OCI-LY1 (cell line): ENCODE measurements around the gene TRIM67.

ENCODE experiments used
- EZH2 ChIP-seq: fragments of 200-600 bp; sonication (generic), shearing (Covaris generic); IDR thresholded peaks from 2 replicates; pipeline ENCODE4 v1.8.0; 2017; ENCODE audit warnings: borderline replicate concordance, mixed run types, mild to moderate bottlenecking, antibody characterized with exemption, low read length, moderate library complexity, mixed read lengths
- TF ChIP-seq, protein P1 (sequence below): fragments of 200-600 bp; sonication (generic), shearing (Covaris generic); IDR thresholded peaks from 2 replicates; pipeline ENCODE4 v1.5.1; 2017; ENCODE audit warnings: mild to moderate bottlenecking, antibody characterized with exemption, low read length, moderate library complexity, mixed read lengths

DNA sequence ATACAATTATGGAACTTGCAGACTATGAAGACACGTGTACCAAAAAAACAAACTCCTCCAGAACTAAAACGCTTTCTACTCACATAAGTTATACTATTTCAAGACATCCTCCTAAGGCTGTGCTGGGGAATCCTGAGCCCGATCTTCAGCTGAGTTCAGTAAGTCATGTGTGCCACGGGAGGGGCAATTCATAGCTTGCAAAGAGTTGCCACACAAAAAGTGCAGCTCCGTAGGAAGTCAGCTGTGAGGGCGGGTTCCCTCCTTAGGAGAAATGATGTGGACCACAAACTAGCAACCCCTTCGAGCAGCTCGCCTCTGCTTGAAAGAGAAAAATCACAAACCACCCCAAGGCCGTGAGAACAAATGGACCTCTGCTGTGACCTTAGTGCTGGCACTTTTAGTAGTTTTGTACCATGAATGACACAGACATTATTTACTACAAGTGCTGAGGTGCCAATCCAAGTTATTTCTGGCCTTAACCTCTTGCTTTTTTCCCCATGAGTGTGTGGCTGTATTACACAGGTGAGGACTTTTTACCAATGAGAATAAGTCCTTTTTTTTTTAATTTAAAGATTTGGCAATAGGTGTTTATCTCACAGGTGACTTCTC lies 35.8 kb upstream of the TRIM67 start:
- TF ChIP-seq, protein P1, sequence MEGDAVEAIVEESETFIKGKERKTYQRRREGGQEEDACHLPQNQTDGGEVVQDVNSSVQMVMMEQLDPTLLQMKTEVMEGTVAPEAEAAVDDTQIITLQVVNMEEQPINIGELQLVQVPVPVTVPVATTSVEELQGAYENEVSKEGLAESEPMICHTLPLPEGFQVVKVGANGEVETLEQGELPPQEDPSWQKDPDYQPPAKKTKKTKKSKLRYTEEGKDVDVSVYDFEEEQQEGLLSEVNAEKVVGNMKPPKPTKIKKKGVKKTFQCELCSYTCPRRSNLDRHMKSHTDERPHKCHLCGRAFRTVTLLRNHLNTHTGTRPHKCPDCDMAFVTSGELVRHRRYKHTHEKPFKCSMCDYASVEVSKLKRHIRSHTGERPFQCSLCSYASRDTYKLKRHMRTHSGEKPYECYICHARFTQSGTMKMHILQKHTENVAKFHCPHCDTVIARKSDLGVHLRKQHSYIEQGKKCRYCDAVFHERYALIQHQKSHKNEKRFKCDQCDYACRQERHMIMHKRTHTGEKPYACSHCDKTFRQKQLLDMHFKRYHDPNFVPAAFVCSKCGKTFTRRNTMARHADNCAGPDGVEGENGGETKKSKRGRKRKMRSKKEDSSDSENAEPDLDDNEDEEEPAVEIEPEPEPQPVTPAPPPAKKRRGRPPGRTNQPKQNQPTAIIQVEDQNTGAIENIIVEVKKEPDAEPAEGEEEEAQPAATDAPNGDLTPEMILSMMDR, result no peak
- no peak for TF ChIP-seq EZH2
